ENCODE results near the gene FSCB. TPM values are rescaled to one million over a fixed set of nuclear protein-coding genes. Genes with fewer than 3 reads are reported as not detected.

The FSCB gene
- total and polyA plus RNA-seq, 2 experiments from 2014 or later = 0.07 TPM; not detected in 1

DNA sequence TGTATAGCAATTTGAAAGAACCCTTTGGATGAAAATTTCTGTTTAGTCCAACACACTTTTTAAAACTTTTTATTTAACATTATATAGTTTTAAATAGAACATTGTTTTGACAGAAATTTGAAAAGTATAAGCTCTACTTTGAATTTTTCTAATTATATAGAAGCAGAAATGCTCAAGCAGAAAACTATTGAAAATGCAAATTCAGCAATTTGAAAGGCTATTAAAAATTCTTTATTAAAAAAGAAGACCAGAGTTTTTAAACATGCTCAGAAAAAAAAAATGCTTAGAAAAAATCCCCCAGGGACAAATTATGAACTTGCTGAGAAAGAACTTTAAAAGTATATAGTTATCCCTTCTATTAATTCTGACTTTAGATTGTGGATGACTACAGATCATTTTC, 21.1 kb upstream of the FSCB start:
- no peaks in the 10 kb centered on the region for H4K20me1 ChIP-seq (replicated peaks; ENCODE audit: insufficient read depth)
- H3K4me2 ChIP-seq = no peak overlapping the region
- H3K4me1 ChIP-seq (ENCODE audit: insufficient read depth) = no peaks in the 10 kb centered on the region
- H3K79me2 ChIP-seq (replicated peaks; ENCODE audit: insufficient read depth) = no peaks in the 10 kb centered on the region
- DNase-seq (ENCODE audit: low spot score) (no peak), ATAC-seq (no peak)
- H3K9me2 ChIP-seq (ENCODE audit: insufficient read depth) = no peaks in the 10 kb centered on the region
- H3F3A ChIP-seq (replicated peaks; ENCODE audit: low read depth) = no peaks in the 10 kb centered on the region
- H2AFZ ChIP-seq = no peak overlapping the region
- H3K4me3 Mint-ChIP-seq = no peak overlapping the region
- H3K9me3 Mint-ChIP-seq = no peaks in the 10 kb centered on the region
- H3K27me3 Mint-ChIP-seq (ENCODE audit: insufficient read depth, low read depth, poor library complexity) = no peaks in the 10 kb centered on the region
- H3K36me3 ChIP-seq (ENCODE audit: insufficient read depth) = no peaks in the 10 kb centered on the region
- no peaks in the 10 kb centered on the region for H3K27me3 ChIP-seq (ENCODE audit: insufficient read depth)
- H3K27ac Mint-ChIP-seq = no peak overlapping the region
- no peak overlapping the region for H3K27ac ChIP-seq (ENCODE audit: low read depth)
- no peaks in the 10 kb centered on the region for H3K36me3 Mint-ChIP-seq (ENCODE audit: low read depth)
- TF ChIP-seq, protein P1, sequence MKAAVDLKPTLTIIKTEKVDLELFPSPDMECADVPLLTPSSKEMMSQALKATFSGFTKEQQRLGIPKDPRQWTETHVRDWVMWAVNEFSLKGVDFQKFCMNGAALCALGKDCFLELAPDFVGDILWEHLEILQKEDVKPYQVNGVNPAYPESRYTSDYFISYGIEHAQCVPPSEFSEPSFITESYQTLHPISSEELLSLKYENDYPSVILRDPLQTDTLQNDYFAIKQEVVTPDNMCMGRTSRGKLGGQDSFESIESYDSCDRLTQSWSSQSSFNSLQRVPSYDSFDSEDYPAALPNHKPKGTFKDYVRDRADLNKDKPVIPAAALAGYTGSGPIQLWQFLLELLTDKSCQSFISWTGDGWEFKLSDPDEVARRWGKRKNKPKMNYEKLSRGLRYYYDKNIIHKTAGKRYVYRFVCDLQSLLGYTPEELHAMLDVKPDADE (IDR thresholded peaks at IDR 0.05) = no peak
- TF ChIP-seq NANOG (IDR thresholded peaks at IDR 0.05; ENCODE audit: borderline replicate concordance) (no peak), EZH2 (IDR thresholded peaks at IDR 0.05; ENCODE audit: low read depth, unreplicated experiment) (no peak), CREB1 (CRISPR knock-in tag; IDR thresholded peaks at IDR 0.05; ENCODE audit: low read depth) (no peak), EZH2phosphoT487 (IDR thresholded peaks at IDR 0.05; ENCODE audit: unreplicated experiment) (no peak), STAT1 (IDR thresholded peaks at IDR 0.05; ENCODE audit: unreplicated experiment) (no peak), POLR2AphosphoS5 (IDR thresholded peaks at IDR 0.05; ENCODE audit: low read depth) (no peak), JUNB (IDR thresholded peaks at IDR 0.05; ENCODE audit: unreplicated experiment) (no peak), ZNF114 (CRISPR knock-in tag; IDR thresholded peaks at IDR 0.05) (no peak), ZNF331 (CRISPR knock-in tag; IDR thresholded peaks at IDR 0.05; ENCODE audit: low read depth) (no peak)
- TF ChIP-seq, protein P2, sequence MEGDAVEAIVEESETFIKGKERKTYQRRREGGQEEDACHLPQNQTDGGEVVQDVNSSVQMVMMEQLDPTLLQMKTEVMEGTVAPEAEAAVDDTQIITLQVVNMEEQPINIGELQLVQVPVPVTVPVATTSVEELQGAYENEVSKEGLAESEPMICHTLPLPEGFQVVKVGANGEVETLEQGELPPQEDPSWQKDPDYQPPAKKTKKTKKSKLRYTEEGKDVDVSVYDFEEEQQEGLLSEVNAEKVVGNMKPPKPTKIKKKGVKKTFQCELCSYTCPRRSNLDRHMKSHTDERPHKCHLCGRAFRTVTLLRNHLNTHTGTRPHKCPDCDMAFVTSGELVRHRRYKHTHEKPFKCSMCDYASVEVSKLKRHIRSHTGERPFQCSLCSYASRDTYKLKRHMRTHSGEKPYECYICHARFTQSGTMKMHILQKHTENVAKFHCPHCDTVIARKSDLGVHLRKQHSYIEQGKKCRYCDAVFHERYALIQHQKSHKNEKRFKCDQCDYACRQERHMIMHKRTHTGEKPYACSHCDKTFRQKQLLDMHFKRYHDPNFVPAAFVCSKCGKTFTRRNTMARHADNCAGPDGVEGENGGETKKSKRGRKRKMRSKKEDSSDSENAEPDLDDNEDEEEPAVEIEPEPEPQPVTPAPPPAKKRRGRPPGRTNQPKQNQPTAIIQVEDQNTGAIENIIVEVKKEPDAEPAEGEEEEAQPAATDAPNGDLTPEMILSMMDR (conservative IDR thresholded peaks at IDR 0.05; ENCODE audit: low read depth in 2 of 2) = no peak
- TF ChIP-seq, protein P3, sequence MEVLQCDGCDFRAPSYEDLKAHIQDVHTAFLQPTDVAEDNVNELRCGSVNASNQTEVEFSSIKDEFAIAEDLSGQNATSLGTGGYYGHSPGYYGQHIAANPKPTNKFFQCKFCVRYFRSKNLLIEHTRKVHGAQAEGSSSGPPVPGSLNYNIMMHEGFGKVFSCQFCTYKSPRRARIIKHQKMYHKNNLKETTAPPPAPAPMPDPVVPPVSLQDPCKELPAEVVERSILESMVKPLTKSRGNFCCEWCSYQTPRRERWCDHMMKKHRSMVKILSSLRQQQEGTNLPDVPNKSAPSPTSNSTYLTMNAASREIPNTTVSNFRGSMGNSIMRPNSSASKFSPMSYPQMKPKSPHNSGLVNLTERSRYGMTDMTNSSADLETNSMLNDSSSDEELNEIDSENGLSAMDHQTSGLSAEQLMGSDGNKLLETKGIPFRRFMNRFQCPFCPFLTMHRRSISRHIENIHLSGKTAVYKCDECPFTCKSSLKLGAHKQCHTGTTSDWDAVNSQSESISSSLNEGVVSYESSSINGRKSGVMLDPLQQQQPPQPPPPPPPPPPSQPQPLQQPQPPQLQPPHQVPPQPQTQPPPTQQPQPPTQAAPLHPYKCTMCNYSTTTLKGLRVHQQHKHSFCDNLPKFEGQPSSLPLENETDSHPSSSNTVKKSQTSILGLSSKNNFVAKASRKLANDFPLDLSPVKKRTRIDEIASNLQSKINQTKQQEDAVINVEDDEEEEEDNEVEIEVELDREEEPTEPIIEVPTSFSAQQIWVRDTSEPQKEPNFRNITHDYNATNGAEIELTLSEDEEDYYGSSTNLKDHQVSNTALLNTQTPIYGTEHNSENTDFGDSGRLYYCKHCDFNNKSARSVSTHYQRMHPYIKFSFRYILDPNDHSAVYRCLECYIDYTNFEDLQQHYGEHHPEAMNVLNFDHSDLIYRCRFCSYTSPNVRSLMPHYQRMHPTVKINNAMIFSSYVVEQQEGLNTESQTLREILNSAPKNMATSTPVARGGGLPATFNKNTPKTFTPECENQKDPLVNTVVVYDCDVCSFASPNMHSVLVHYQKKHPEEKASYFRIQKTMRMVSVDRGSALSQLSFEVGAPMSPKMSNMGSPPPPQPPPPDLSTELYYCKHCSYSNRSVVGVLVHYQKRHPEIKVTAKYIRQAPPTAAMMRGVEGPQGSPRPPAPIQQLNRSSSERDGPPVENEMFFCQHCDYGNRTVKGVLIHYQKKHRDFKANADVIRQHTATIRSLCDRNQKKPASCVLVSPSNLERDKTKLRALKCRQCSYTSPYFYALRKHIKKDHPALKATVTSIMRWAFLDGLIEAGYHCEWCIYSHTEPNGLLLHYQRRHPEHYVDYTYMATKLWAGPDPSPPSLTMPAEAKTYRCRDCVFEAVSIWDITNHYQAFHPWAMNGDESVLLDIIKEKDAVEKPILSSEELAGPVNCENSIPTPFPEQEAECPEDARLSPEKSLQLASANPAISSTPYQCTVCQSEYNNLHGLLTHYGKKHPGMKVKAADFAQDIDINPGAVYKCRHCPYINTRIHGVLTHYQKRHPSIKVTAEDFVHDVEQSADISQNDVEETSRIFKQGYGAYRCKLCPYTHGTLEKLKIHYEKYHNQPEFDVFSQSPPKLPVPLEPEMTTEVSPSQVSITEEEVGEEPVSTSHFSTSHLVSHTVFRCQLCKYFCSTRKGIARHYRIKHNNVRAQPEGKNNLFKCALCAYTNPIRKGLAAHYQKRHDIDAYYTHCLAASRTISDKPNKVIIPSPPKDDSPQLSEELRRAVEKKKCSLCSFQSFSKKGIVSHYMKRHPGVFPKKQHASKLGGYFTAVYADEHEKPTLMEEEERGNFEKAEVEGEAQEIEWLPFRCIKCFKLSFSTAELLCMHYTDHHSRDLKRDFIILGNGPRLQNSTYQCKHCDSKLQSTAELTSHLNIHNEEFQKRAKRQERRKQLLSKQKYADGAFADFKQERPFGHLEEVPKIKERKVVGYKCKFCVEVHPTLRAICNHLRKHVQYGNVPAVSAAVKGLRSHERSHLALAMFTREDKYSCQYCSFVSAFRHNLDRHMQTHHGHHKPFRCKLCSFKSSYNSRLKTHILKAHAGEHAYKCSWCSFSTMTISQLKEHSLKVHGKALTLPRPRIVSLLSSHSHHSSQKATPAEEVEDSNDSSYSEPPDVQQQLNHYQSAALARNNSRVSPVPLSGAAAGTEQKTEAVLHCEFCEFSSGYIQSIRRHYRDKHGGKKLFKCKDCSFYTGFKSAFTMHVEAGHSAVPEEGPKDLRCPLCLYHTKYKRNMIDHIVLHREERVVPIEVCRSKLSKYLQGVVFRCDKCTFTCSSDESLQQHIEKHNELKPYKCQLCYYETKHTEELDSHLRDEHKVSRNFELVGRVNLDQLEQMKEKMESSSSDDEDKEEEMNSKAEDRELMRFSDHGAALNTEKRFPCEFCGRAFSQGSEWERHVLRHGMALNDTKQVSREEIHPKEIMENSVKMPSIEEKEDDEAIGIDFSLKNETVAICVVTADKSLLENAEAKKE (CRISPR knock-in tag; IDR thresholded peaks at IDR 0.05) = no peak
- TF ChIP-seq, protein P4, sequence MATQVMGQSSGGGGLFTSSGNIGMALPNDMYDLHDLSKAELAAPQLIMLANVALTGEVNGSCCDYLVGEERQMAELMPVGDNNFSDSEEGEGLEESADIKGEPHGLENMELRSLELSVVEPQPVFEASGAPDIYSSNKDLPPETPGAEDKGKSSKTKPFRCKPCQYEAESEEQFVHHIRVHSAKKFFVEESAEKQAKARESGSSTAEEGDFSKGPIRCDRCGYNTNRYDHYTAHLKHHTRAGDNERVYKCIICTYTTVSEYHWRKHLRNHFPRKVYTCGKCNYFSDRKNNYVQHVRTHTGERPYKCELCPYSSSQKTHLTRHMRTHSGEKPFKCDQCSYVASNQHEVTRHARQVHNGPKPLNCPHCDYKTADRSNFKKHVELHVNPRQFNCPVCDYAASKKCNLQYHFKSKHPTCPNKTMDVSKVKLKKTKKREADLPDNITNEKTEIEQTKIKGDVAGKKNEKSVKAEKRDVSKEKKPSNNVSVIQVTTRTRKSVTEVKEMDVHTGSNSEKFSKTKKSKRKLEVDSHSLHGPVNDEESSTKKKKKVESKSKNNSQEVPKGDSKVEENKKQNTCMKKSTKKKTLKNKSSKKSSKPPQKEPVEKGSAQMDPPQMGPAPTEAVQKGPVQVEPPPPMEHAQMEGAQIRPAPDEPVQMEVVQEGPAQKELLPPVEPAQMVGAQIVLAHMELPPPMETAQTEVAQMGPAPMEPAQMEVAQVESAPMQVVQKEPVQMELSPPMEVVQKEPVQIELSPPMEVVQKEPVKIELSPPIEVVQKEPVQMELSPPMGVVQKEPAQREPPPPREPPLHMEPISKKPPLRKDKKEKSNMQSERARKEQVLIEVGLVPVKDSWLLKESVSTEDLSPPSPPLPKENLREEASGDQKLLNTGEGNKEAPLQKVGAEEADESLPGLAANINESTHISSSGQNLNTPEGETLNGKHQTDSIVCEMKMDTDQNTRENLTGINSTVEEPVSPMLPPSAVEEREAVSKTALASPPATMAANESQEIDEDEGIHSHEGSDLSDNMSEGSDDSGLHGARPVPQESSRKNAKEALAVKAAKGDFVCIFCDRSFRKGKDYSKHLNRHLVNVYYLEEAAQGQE (IDR thresholded peaks at IDR 0.05; ENCODE audit: unreplicated experiment) = no peak
- no peaks in the 10 kb centered on the region for H3K4me1 Mint-ChIP-seq
- H3K4me3 ChIP-seq = no peak overlapping the region

Data from GM23338 (cell line).